Measurements from ENCODE around the gene SELENOW. TPM values are rescaled to one million over a fixed set of nuclear protein-coding genes. Genes with fewer than 3 reads are reported as not detected.

SELENOW gene
- total RNA-seq, 3 donors from 2014 or later (not counting 1 experiment from before 2014, with no cell fraction given): 90.5 to 104 (median 97.2) TPM

- H3K9me3 ChIP-seq (ENCODE audit: control insufficient read depth, insufficient read depth, low read length): no peaks in the 10 kb centered on the region
- no peak overlapping the region for H3K27ac ChIP-seq (ENCODE audit: low read length)
- H3K4me1 Mint-ChIP-seq: peaks cover 0 to 6% of the 10 kb centered on the region in 2 donors
- no peak for TF ChIP-seq CTCF (IDR thresholded peaks at IDR 0.05)
- peaks cover 78% of the 10 kb centered on the region for H3K36me3 ChIP-seq (ENCODE audit: control insufficient read depth, insufficient read depth, low read length)
- no peaks in the 10 kb centered on the region for H3K27me3 Mint-ChIP-seq (ENCODE audit: low read depth in 2 of 2)
- peak in 1 of 3 donors; percentile 12 for ATAC-seq
- H3K4me3 ChIP-seq (ENCODE audit: low read length): no peak overlapping the region
- H3K27ac Mint-ChIP-seq: peak overlapping the region in 1 of 2 donors; percentile 38
- H3K4me3 Mint-ChIP-seq: no peak overlapping the region
- no peak for DNase-seq
- peaks cover 1% of the 10 kb centered on the region for H3K4me1 ChIP-seq (ENCODE audit: control insufficient read depth, insufficient read depth, low read length)
- H3K27me3 ChIP-seq (ENCODE audit: control insufficient read depth, insufficient read depth, low read length): no peaks in the 10 kb centered on the region
- intact Hi-C loops (cut with micrococcal nuclease): no loop called here
- 92% methylated on average over 35 of the region's 37 CpGs for WGBS (ENCODE audit: insufficient coverage)
- peaks cover 10% of the 10 kb centered on the region for H3K36me3 Mint-ChIP-seq
- peaks cover 2 to 3% of the 10 kb centered on the region in 2 donors for H3K9me3 Mint-ChIP-seq
Observed at GRCh38 chr19:47754206-47755064, 24.1 kb upstream of the SELENOW start.

- peak in 1 of 3 donors; percentile 10 for ATAC-seq
- Histone ChIP-seq H3K4me3 (ENCODE audit: low read length) (no peak overlapping the region), H3K9me3 (ENCODE audit: control insufficient read depth, insufficient read depth, low read length) (no peaks in the 10 kb centered on the region), H3K4me1 (ENCODE audit: control insufficient read depth, insufficient read depth, low read length) (no peaks in the 10 kb centered on the region), H3K27ac (ENCODE audit: low read length) (no peak overlapping the region), H3K36me3 (ENCODE audit: control insufficient read depth, insufficient read depth, low read length) (peaks cover 70% of the 10 kb centered on the region), H3K27me3 (ENCODE audit: control insufficient read depth, insufficient read depth, low read length) (no peaks in the 10 kb centered on the region)
- Mint-ChIP-seq H3K27ac (no peak overlapping the region), H3K9me3 (peaks cover 2 to 3% of the 10 kb centered on the region in 2 donors), H3K27me3 (ENCODE audit: low read depth in 2 of 2) (no peaks in the 10 kb centered on the region), H3K36me3 (peaks cover 11% of the 10 kb centered on the region), H3K4me1 (peaks cover 0 to 5% of the 10 kb centered on the region in 2 donors), H3K4me3 (no peak overlapping the region)
- 94% methylated on average over 35 of the region's 36 CpGs for WGBS (ENCODE audit: insufficient coverage)
- TF ChIP-seq CTCF (IDR thresholded peaks at IDR 0.05): no peak
- intact Hi-C loops (cut with micrococcal nuclease): no loop called here
- DNase-seq: no peak
Observed at GRCh38 chr19:47755065-47755761, 23.3 kb upstream of the SELENOW start.

GRCh38 chr19:47755762-47756626, 22.5 kb upstream of the SELENOW start:
- Histone ChIP-seq H3K4me3 (ENCODE audit: low read length) (no peak overlapping the region), H3K9me3 (ENCODE audit: control insufficient read depth, insufficient read depth, low read length) (no peaks in the 10 kb centered on the region), H3K27me3 (ENCODE audit: control insufficient read depth, insufficient read depth, low read length) (no peaks in the 10 kb centered on the region), H3K36me3 (ENCODE audit: control insufficient read depth, insufficient read depth, low read length) (peaks cover 62% of the 10 kb centered on the region), H3K27ac (ENCODE audit: low read length) (no peak overlapping the region), H3K4me1 (ENCODE audit: control insufficient read depth, insufficient read depth, low read length) (no peaks in the 10 kb centered on the region)
- 96% methylated on average over 28 of the region's 28 CpGs for WGBS (ENCODE audit: insufficient coverage)
- no peak overlapping the region for H3K4me3 Mint-ChIP-seq
- DNase-seq: peak in 1 of 2 donors; percentile 9
- peaks cover 11% of the 10 kb centered on the region for H3K36me3 Mint-ChIP-seq
- H3K27ac Mint-ChIP-seq: peak overlapping the region in 1 of 2 donors; percentile 78
- intact Hi-C loops (cut with micrococcal nuclease): no loop called here
- ATAC-seq: peak in 1 of 3 donors; percentile 6
- H3K27me3 Mint-ChIP-seq (ENCODE audit: low read depth in 2 of 2): no peaks in the 10 kb centered on the region
- H3K9me3 Mint-ChIP-seq: peaks cover 2 to 3% of the 10 kb centered on the region in 2 donors
- TF ChIP-seq CTCF (IDR thresholded peaks at IDR 0.05): no peak
- H3K4me1 Mint-ChIP-seq: no peaks in the 10 kb centered on the region
